Pancreas (tissue), 10 donors: ENCODE results near the gene PEX1. TPM values are rescaled to one million over a fixed set of nuclear protein-coding genes. Genes with fewer than 3 reads are reported as not detected.

Source experiments
- ATAC-seq, 4 donors: fragments of 200-7000 bp; cut with Tn5 transposase; one replicate each; pipeline versions ENCODE4 v1.8.0 to v1.9.1; 2020; ENCODE audit warnings: mild to moderate bottlenecking in 4 of 4, moderate library complexity in 4 of 4
- DNase-seq, 6 donors: peaks; one replicate each; pipeline ENCODE4 v3.0.0-alpha.2; 2020
- FAIRE-seq: peaks from 2 replicates; lab custom pipeline; 2012; peaks lifted over from hg19 to GRCh38; lab: Jason Lieb, UNC
- H3K27ac ChIP-seq, 4 donors: fragments of 200-600 bp; sonication (generic); 1 replicate in 3 of 4; 2 replicates in 1 of 4; pipeline versions ENCODE4 v1.5.0 to v1.8.0; 2020
- H3K27me3 ChIP-seq, 4 donors: fragments of 200-600 bp; one replicate each; pipeline ENCODE4 v1.8.0; 2021
- H3K36me3 ChIP-seq, 3 donors: fragments of 200-600 bp; sonication (generic) in 1 of 3; one replicate each; pipeline versions ENCODE4 v1.5.0 to v1.8.0; 2020 to 2021
- H3K4me1 ChIP-seq, 3 donors: fragments of 200-600 bp; one replicate each; pipeline ENCODE4 v1.8.0; 2021
- H3K4me3 ChIP-seq, 4 donors: fragments of 200-600 bp; sonication (generic) in 2 of 4; one replicate each; pipeline versions ENCODE4 v1.5.0 to v1.8.0; 2020 to 2021
- H3K9me3 ChIP-seq, 4 donors: fragments of 200-600 bp; one replicate each; pipeline ENCODE4 v1.8.0; 2021
- CTCF ChIP-seq, 4 donors: fragments of 200-600 bp; sonication (generic) in 3 of 4; IDR thresholded peaks; one replicate each; pipeline versions ENCODE4 v1.5.0 to v1.8.0; 2021; ENCODE audit warnings: antibody characterized with exemption in 4 of 4
- WGBS, 2 donors: extraction: QIAGEN DNeasy Blood & Tissue Kit; methylation state at CpG; one replicate each; pipeline ENCODE4 v1.1.7; 2013; 5-methylcytosine and 5-hydroxymethylcytosine counted together
- intact Hi-C, 3 donors: fragments of 100-400 bp; cut with DNase I; formaldehyde crosslinking; loops; one replicate each; pipeline versions ENCODE4 v1.11.1 to v1.14.2; 2022
- polyA plus RNA-seq, 2 donors: library from polyadenylated mRNA; stranded (reverse); fragments of 200-250 nt; gene quantifications; one replicate each; pipeline ENCODE4 v1.2.3, GENCODE V29; 2013
- total RNA-seq, 6 donors: library from RNA; stranded (reverse); fragmentation: NEBNext Ultra II Directional in 4 of 6; extraction: Animal tissue kit (Norgen Biotek cat#: 25700) in 4 of 6; gene quantifications; one replicate each; pipeline versions ENCODE4 v1.2.1 to v1.2.4, GENCODE V29; 2021 to 2023
- donor health status: healthy with polysubstance abuse.
- donor health status: DM: no; HTN: no; CAD: no; lungs with moderate emphysema.
- donor health status: DM: no; HTN: no; CAD: no.
- donor health status: control.
- donor health status: control.
- donor health status: Bipolar disorder and iron deficiency.
- donor health status: DM: yes; HTN: yes; CAD: no.
- donor health status: DM: no; HTN: no; CAD: no.
- donor health status: DM: no; HTN: no; CAD: no.
- donor health status: DM: yes; HTN: yes; CAD: no.

PEX1 gene
- total and polyA plus RNA-seq, 8 donors, result 7.6 to 20.8 (median 10.5) TPM

GRCh38 chr7:92513167-92513902 lies 15.0 kb downstream of the PEX1 start:
- ATAC-seq, result no peak
- 59 to 61% methylated on average over 3 of the region's 3 CpGs for WGBS, 2 donors
- H3K27ac ChIP-seq, result no peak overlapping the region
- no peak for FAIRE-seq
- H3K4me3 ChIP-seq, result no peak overlapping the region
- H3K27me3 ChIP-seq, result no peaks in the 10 kb centered on the region
- DNase-seq, result no peak
- no peak for TF ChIP-seq CTCF (IDR thresholded peaks at IDR 0.05)
- no peaks in the 10 kb centered on the region for H3K4me1 ChIP-seq
- H3K9me3 ChIP-seq, result no peaks in the 10 kb centered on the region
- intact Hi-C loops, result no loop called here
- peaks cover 0 to 25% (median 12%) of the 10 kb centered on the region in 3 donors for H3K36me3 ChIP-seq

DNA sequence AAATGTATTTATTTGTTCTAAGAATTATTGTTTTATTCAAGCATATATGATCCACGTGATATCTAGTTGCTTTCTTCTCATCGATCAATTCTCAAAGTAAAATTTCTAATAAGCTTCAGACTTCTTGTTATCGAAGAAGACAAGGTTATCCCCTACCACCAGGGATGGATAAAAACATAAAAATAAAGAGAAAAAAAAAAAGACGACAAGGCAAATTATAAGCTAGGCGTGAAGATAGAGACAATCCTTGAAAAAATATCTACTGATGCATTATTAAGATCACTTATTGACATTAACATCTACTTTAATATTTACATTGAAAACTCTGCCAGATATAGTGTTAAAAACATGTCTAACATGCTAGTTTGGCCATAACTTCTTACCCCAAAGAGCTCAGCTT lies 19.4 kb downstream of the PEX1 start:
- peaks cover 0 to 14% (median 7%) of the 10 kb centered on the region in 3 donors for H3K36me3 ChIP-seq
- TF ChIP-seq CTCF (IDR thresholded peaks at IDR 0.05), result no peak
- H3K4me3 ChIP-seq, result no peak overlapping the region
- no peaks in the 10 kb centered on the region for H3K4me1 ChIP-seq
- H3K9me3 ChIP-seq, result no peaks in the 10 kb centered on the region
- H3K27me3 ChIP-seq, result no peaks in the 10 kb centered on the region
- WGBS, 2 donors, result 92 to 96% methylated on average over 5 of the region's 5 CpGs
- no peak for DNase-seq
- no peak for ATAC-seq
- intact Hi-C loops, result no loop called here
- FAIRE-seq, result no peak
- H3K27ac ChIP-seq, result no peak overlapping the region

- Histone ChIP-seq H3K27ac (no peak overlapping the region), H3K27me3 (no peaks in the 10 kb centered on the region), H3K4me3 (no peak overlapping the region), H3K36me3 (peaks cover 0 to 10% (median 0%) of the 10 kb centered on the region in 3 donors), H3K4me1 (no peaks in the 10 kb centered on the region), H3K9me3 (no peaks in the 10 kb centered on the region)
- DNase-seq (no peak), ATAC-seq (no peak), FAIRE-seq (no peak)
- WGBS, 2 donors, result 86 to 88% methylated on average over 2 of the region's 2 CpGs
- TF ChIP-seq CTCF (IDR thresholded peaks at IDR 0.05), result no peak
- intact Hi-C loops, result no loop called here
These were observed 22.0 kb downstream of the PEX1 start for GRCh38 chr7:92506363-92506762.

DNA sequence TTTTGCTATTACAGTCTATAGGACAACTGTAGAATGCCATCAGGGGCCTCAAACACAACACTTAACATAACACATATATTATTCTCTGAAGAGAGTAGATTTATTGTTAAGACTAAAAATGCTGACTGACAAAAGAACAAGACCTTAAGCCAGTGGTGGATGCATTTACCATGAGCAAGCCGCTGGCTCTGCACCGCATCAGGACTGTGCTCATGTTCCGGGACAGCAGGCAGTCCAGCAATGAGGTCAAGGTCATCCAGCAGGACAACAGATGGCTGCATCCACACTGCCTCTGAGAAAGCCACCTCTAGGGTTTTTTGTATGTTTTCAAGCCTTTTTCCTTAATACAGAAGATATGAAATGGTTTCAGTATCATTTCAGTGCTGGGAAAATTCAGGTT lies 23.8 kb downstream of the PEX1 start:
- Histone ChIP-seq H3K36me3 (peaks cover 0 to 11% (median 6%) of the 10 kb centered on the region in 3 donors), H3K4me3 (no peak overlapping the region), H3K27me3 (no peaks in the 10 kb centered on the region), H3K27ac (no peak overlapping the region), H3K4me1 (no peaks in the 10 kb centered on the region), H3K9me3 (no peaks in the 10 kb centered on the region)
- TF ChIP-seq CTCF (IDR thresholded peaks at IDR 0.05), result no peak
- WGBS, 2 donors, result 64 to 74% methylated on average over 3 of the region's 3 CpGs
- DNase-seq, result no peak
- ATAC-seq, result no peak
- no peak for FAIRE-seq
- intact Hi-C loops, result no loop called here

DNA sequence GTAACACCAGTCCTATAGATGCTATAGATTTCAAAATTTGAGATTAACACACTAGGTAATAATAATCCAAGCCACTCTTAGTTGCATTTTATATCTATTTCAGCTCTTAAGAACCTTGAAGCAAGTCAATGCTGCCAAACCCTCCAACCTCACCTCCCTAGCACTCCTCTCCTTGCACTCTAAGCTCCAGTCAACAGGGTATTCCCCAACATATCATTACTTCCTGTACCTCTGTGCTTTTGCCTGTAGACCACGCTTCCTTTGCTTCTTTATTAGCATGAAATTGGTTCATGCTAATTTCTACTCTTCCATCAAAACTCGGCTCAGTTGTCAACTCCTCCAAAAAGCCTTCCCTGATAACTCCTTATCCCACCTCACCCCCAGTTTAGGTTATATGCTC lies 24.6 kb downstream of the PEX1 start:
- H3K9me3 ChIP-seq, result no peaks in the 10 kb centered on the region
- H3K4me1 ChIP-seq, result no peaks in the 10 kb centered on the region
- no peak overlapping the region for H3K27ac ChIP-seq
- TF ChIP-seq CTCF (IDR thresholded peaks at IDR 0.05), result no peak
- H3K36me3 ChIP-seq, result peaks cover 0 to 17% (median 6%) of the 10 kb centered on the region in 3 donors
- no peaks in the 10 kb centered on the region for H3K27me3 ChIP-seq
- H3K4me3 ChIP-seq, result no peak overlapping the region
- intact Hi-C loops, result no loop called here
- no peak for FAIRE-seq
- DNase-seq, result no peak
- no peak for ATAC-seq
- 81 to 89% methylated on average over 2 of the region's 2 CpGs for WGBS, 2 donors
